WTC11 (cell line): Measurements from ENCODE around the gene MEIS3. TPM values are rescaled to one million over a fixed set of nuclear protein-coding genes. Genes with fewer than 3 reads are reported as not detected.
A peak's percentile ranks its signal among the peaks of the same experiment; 100 is the strongest.

ENCODE experiments used
- ATAC-seq: fragments of 200-7000 bp; cut with Tn5 transposase; 2 replicates; pipeline ENCODE4 v1.10.0; 2021; ENCODE audit warnings: mild to moderate bottlenecking, moderate library complexity
- CTCF ChIA-PET: fragments of 300-600 bp; sonication (Branson Sonifier 250); formaldehyde crosslinking; loops from one replicate; lab custom pipeline; 2021; ENCODE audit warnings: antibody characterized with exemption; lab: Charles Lee
- POLR2A ChIA-PET: fragments of 350-600 bp; sonication (Branson Sonifier 250); formaldehyde crosslinking; loops from one replicate; lab custom pipeline; 2021; ENCODE audit warnings: antibody characterized with exemption; lab: Charles Lee
- DNase-seq: peaks from one replicate; pipeline ENCODE4 v3.0.0; 2021; ENCODE audit warnings: low spot score
- H3K27ac Mint-ChIP-seq: 2 replicates; pipeline ENCODE4 v1.8.0; 2021; ENCODE audit warnings: mixed read lengths
- H3K27me3 Mint-ChIP-seq: 2 replicates; pipeline ENCODE4 v1.8.0; 2021; ENCODE audit warnings: low read depth, mild to moderate bottlenecking, moderate library complexity, mixed read lengths
- H3K36me3 Mint-ChIP-seq: 2 replicates; pipeline ENCODE4 v1.8.0; 2021; ENCODE audit warnings: mixed read lengths
- H3K4me1 Mint-ChIP-seq: 2 replicates; pipeline ENCODE4 v1.8.0; 2022; ENCODE audit warnings: mixed read lengths
- H3K4me3 Mint-ChIP-seq: 2 replicates; pipeline ENCODE4 v1.8.0; 2021; ENCODE audit warnings: mild to moderate bottlenecking, moderate library complexity, mixed read lengths
- H3K9me3 Mint-ChIP-seq: 2 replicates; pipeline ENCODE4 v1.8.0; 2021; ENCODE audit warnings: mixed read lengths
- FOXJ3 ChIP-seq: sonication (generic); formaldehyde crosslinking; IDR thresholded peaks from 2 replicates; pipeline ENCODE4 v1.9.0; 2021; ENCODE audit warnings: missing genetic modification reagents, mild to moderate bottlenecking, borderline replicate concordance
- GABPB1 ChIP-seq: sonication (generic); formaldehyde crosslinking; IDR thresholded peaks from 2 replicates; pipeline ENCODE4 v1.8.1; 2023; ENCODE audit warnings: mild to moderate bottlenecking, missing genetic modification reagents
- HMGA2 ChIP-seq: fragments of 250-450 bp; sonication (Bioruptor Pico); IDR thresholded peaks from 2 replicates; pipeline ENCODE4 v1.4.0; 2021; ENCODE audit warnings: mild to moderate bottlenecking, moderate library complexity
- JUN ChIP-seq: sonication (generic); formaldehyde crosslinking; IDR thresholded peaks from 2 replicates; pipeline ENCODE4 v1.8.0; 2023; ENCODE audit warnings: mild to moderate bottlenecking, missing genetic modification reagents
- MXD4 ChIP-seq: fragments of 250-450 bp; sonication (Bioruptor Pico); IDR thresholded peaks from 2 replicates; pipeline ENCODE4 v1.8.0; 2021; ENCODE audit warnings: mild to moderate bottlenecking, moderate library complexity, borderline replicate concordance
- NFATC4 ChIP-seq: fragments of 250-450 bp; sonication (Bioruptor Pico); IDR thresholded peaks from 2 replicates; pipeline ENCODE4 v1.9.0; 2021; ENCODE audit warnings: mild to moderate bottlenecking
- PRRX2 ChIP-seq: fragments of 250-450 bp; sonication (Bioruptor Pico); IDR thresholded peaks from 2 replicates; pipeline ENCODE4 v1.8.0; 2021; ENCODE audit warnings: mild to moderate bottlenecking
- SMAD4 ChIP-seq: sonication (generic); formaldehyde crosslinking; IDR thresholded peaks from 2 replicates; pipeline ENCODE4 v1.8.0; 2022; ENCODE audit warnings: mild to moderate bottlenecking, missing genetic modification reagents
- SOX15 ChIP-seq: fragments of 250-450 bp; sonication (Bioruptor Pico); IDR thresholded peaks from 2 replicates; pipeline ENCODE4 v1.9.0; 2021; ENCODE audit warnings: mild to moderate bottlenecking
- TCF7 ChIP-seq: sonication (generic); formaldehyde crosslinking; IDR thresholded peaks from 2 replicates; pipeline ENCODE4 v1.8.0; 2022; ENCODE audit warnings: mild to moderate bottlenecking, low read depth, missing genetic modification reagents, moderate library complexity
- TEAD1 ChIP-seq: sonication (generic); formaldehyde crosslinking; IDR thresholded peaks from 2 replicates; pipeline ENCODE4 v1.8.0; 2022; ENCODE audit warnings: mild to moderate bottlenecking, missing genetic modification reagents
- TEAD4 ChIP-seq: sonication (generic); formaldehyde crosslinking; IDR thresholded peaks from 2 replicates; pipeline ENCODE4 v1.8.0; 2022; ENCODE audit warnings: mild to moderate bottlenecking, missing genetic modification reagents
- ZNF121 ChIP-seq: sonication (generic); formaldehyde crosslinking; IDR thresholded peaks from 2 replicates; pipeline ENCODE4 v1.8.0; 2023; ENCODE audit warnings: missing genetic modification reagents
- ZNF138 ChIP-seq: sonication (generic); formaldehyde crosslinking; conservative IDR thresholded peaks from 2 replicates; pipeline ENCODE4 v1.8.1; 2022; ENCODE audit warnings: mild to moderate bottlenecking, moderate library complexity, missing genetic modification reagents
- ZNF396 ChIP-seq: fragments of 250-450 bp; sonication (Bioruptor Pico); IDR thresholded peaks from 2 replicates; pipeline ENCODE4 v1.8.0; 2021; ENCODE audit warnings: mild to moderate bottlenecking, moderate library complexity, borderline replicate concordance
- ZNF423 ChIP-seq: fragments of 250-450 bp; sonication (Bioruptor Pico); IDR thresholded peaks from 2 replicates; pipeline ENCODE4 v2.1.2; 2022; ENCODE audit warnings: mild to moderate bottlenecking, moderate library complexity
- total RNA-seq: library from RNA; stranded (reverse); gene quantifications from 3 replicates; pipeline ENCODE4 v1.2.3, GENCODE V29; 2021
- TF ChIP-seq, protein P1 (sequence below): sonication (generic); formaldehyde crosslinking; IDR thresholded peaks from 2 replicates; pipeline ENCODE4 v1.8.1; 2023; ENCODE audit warnings: mild to moderate bottlenecking, missing genetic modification reagents
- TF ChIP-seq, protein P2 (sequence below): sonication (generic); formaldehyde crosslinking; IDR thresholded peaks from 2 replicates; pipeline ENCODE4 v1.8.0; 2022; ENCODE audit warnings: mild to moderate bottlenecking, missing genetic modification reagents
- TF ChIP-seq, protein P3 (sequence below): sonication (generic); formaldehyde crosslinking; IDR thresholded peaks from 2 replicates; pipeline ENCODE4 v1.8.1; 2022; ENCODE audit warnings: low read depth, mild to moderate bottlenecking, moderate library complexity, missing genetic modification reagents, borderline replicate concordance
- TF ChIP-seq, protein P4 (sequence below): fragments of 250-450 bp; sonication (Bioruptor Pico); IDR thresholded peaks from 2 replicates; pipeline ENCODE4 v1.9.0; 2021; ENCODE audit warnings: mild to moderate bottlenecking, borderline replicate concordance
- TF ChIP-seq, protein P5 (sequence below): sonication (generic); formaldehyde crosslinking; IDR thresholded peaks from 2 replicates; pipeline ENCODE4 v1.8.1; 2023; ENCODE audit warnings: mild to moderate bottlenecking, missing genetic modification reagents, moderate library complexity
- TF ChIP-seq, protein P6 (sequence below): sonication (generic); formaldehyde crosslinking; IDR thresholded peaks from 2 replicates; pipeline ENCODE4 v1.8.1; 2023; ENCODE audit warnings: mild to moderate bottlenecking, missing genetic modification reagents, moderate library complexity

MEIS3 gene
- total RNA-seq, 1 experiment from 2014 or later: 38.5 TPM

DNA sequence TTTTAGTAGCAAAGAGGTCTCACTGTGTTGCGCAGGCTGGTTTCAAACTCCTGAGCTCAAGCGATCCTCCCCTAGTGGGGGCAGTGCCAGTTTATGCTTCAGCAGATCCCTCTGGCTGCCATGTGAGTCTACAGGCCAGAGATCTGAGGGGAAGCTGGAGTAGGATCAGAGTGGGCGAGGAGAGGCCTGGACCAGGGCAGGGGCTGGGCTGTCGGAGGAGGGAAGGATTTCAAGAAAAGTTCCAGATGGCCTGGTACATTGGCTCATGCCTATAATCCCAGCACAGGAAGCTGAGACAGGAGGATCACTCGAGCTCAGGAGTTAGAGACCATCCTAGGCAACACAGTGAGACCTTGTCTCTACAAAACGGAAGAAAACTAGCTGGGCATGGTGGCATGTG is 60.4 kb downstream of the MEIS3 start:
- Mint-ChIP-seq H3K4me1 (no peaks in the 10 kb centered on the region), H3K9me3 (no peaks in the 10 kb centered on the region), H3K4me3 (no peak overlapping the region), H3K27ac (no peak overlapping the region), H3K36me3 (peaks cover 85% of the 10 kb centered on the region), H3K27me3 (no peaks in the 10 kb centered on the region)
- ChIA-PET CTCF (interaction anchor here (1.7 kb wide), 1 partner anchor 10 kb away, joined by 9 read pairs; the partner anchor contains the start of gene DHX34), POLR2A (no interaction called here)
- DNase-seq: no peak
- no peak for ATAC-seq
- no peak for TF ChIP-seq TEAD1 (CRISPR knock-in tag)
- TF ChIP-seq, protein P1, sequence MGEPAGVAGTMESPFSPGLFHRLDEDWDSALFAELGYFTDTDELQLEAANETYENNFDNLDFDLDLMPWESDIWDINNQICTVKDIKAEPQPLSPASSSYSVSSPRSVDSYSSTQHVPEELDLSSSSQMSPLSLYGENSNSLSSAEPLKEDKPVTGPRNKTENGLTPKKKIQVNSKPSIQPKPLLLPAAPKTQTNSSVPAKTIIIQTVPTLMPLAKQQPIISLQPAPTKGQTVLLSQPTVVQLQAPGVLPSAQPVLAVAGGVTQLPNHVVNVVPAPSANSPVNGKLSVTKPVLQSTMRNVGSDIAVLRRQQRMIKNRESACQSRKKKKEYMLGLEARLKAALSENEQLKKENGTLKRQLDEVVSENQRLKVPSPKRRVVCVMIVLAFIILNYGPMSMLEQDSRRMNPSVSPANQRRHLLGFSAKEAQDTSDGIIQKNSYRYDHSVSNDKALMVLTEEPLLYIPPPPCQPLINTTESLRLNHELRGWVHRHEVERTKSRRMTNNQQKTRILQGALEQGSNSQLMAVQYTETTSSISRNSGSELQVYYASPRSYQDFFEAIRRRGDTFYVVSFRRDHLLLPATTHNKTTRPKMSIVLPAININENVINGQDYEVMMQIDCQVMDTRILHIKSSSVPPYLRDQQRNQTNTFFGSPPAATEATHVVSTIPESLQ (CRISPR knock-in tag): no peak
- TF ChIP-seq, protein P2, sequence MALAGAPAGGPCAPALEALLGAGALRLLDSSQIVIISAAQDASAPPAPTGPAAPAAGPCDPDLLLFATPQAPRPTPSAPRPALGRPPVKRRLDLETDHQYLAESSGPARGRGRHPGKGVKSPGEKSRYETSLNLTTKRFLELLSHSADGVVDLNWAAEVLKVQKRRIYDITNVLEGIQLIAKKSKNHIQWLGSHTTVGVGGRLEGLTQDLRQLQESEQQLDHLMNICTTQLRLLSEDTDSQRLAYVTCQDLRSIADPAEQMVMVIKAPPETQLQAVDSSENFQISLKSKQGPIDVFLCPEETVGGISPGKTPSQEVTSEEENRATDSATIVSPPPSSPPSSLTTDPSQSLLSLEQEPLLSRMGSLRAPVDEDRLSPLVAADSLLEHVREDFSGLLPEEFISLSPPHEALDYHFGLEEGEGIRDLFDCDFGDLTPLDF (CRISPR knock-in tag): no peak
- no peak for TF ChIP-seq FOXJ3 (CRISPR knock-in tag)
- TF ChIP-seq, protein P3, sequence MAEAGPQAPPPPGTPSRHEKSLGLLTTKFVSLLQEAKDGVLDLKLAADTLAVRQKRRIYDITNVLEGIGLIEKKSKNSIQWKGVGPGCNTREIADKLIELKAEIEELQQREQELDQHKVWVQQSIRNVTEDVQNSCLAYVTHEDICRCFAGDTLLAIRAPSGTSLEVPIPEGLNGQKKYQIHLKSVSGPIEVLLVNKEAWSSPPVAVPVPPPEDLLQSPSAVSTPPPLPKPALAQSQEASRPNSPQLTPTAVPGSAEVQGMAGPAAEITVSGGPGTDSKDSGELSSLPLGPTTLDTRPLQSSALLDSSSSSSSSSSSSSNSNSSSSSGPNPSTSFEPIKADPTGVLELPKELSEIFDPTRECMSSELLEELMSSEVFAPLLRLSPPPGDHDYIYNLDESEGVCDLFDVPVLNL (CRISPR knock-in tag): no peak
- TF ChIP-seq HMGA2 (CRISPR knock-in tag): no peak
- TF ChIP-seq, all 79 proteins: peak for 0

DNA sequence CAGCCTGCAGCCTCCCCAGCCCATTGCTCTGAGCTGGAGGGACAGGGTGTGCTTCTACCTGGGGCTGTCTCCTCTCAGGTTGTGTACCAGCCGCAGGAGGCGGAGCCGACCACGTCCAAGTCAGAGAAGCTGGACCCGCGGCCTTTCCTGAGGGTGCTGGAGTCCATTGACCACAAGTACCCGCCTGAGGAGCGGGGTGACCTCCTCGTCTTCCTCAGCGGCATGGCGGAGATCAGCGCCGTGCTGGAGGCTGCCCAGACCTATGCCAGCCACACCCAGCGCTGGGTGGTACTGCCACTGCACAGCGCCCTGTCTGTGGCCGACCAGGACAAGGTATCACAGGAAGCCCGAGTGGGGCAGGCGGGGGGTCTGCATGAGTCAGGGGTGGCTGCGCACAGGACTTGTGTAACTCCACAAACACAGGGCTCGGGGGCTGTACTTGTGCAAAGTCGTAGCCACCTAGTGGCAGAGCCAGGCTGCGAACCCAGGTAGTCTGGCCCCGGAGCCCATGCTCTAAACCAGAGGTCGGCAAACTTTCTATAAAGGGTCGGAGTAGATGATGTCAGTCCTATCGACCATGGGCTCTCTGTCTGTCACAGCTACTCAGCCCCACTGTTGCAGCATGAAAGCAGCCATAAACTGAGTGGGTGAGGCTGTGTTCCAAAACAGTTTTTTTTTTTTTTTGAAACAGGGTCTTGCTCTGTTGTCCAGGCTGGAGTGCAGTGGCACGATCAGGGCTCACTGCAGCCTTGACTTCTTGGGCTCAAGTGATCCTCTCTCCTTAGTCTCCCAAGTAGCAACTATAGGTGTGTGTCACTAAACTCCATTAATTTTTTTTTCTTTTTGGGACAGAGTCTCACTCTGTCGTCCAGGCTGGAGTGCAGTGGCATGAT is 61.3 kb downstream of the MEIS3 start:
- ChIA-PET CTCF (interaction anchor here (1.0 to 1.7 kb wide), 1 partner anchor 9 kb away, joined by 6 to 9 read pairs; the partner anchor contains the start of gene DHX34), POLR2A (no interaction called here)
- no peaks in the 10 kb centered on the region for H3K27me3 Mint-ChIP-seq
- no peaks in the 10 kb centered on the region for H3K9me3 Mint-ChIP-seq
- H3K36me3 Mint-ChIP-seq: peaks cover 89% of the 10 kb centered on the region
- H3K4me3 Mint-ChIP-seq: no peak overlapping the region
- peak; percentile 62 for DNase-seq
- H3K27ac Mint-ChIP-seq: no peak overlapping the region
- no peaks in the 10 kb centered on the region for H3K4me1 Mint-ChIP-seq
- TF ChIP-seq SOX15 (CRISPR knock-in tag) (no peak), ZNF121 (CRISPR knock-in tag) (peak; percentile 56; the same call in 1 of the 2 replicates), SMAD4 (CRISPR knock-in tag) (no peak)
- TF ChIP-seq, all 79 proteins: peak for 1
- peak; percentile 72 for ATAC-seq

DNA sequence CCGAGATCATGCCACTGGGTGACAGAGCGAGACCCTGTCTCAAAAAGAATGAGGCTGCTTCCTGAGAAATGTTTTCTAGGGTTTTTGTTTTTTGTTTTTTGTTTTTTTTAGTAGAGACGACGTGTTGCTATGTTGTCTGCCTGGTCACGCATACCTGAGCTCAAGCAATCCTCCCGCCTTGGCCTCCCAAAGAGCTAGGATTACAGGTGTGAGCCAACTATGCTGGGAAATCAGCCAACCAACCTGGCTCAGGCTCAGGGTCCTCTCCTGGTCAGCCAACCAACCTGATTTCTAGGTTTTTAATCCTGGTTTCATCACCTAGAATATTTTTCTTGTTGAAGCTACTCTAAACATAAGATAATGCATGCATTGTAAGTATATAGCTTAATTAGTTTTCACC is 62.4 kb downstream of the MEIS3 start:
- Mint-ChIP-seq H3K4me3 (no peak overlapping the region), H3K27ac (no peak overlapping the region), H3K27me3 (no peaks in the 10 kb centered on the region), H3K9me3 (no peaks in the 10 kb centered on the region), H3K36me3 (peaks cover 95% of the 10 kb centered on the region), H3K4me1 (peaks cover 2% of the 10 kb centered on the region; the same call in 1 of the 2 replicates)
- ChIA-PET CTCF (interaction anchor here (1.0 kb wide), 1 partner anchor 8 kb away, joined by 6 read pairs; the partner anchor contains the start of gene DHX34), POLR2A (no interaction called here)
- DNase-seq (no peak), ATAC-seq (no peak)
- TF ChIP-seq, protein P4, sequence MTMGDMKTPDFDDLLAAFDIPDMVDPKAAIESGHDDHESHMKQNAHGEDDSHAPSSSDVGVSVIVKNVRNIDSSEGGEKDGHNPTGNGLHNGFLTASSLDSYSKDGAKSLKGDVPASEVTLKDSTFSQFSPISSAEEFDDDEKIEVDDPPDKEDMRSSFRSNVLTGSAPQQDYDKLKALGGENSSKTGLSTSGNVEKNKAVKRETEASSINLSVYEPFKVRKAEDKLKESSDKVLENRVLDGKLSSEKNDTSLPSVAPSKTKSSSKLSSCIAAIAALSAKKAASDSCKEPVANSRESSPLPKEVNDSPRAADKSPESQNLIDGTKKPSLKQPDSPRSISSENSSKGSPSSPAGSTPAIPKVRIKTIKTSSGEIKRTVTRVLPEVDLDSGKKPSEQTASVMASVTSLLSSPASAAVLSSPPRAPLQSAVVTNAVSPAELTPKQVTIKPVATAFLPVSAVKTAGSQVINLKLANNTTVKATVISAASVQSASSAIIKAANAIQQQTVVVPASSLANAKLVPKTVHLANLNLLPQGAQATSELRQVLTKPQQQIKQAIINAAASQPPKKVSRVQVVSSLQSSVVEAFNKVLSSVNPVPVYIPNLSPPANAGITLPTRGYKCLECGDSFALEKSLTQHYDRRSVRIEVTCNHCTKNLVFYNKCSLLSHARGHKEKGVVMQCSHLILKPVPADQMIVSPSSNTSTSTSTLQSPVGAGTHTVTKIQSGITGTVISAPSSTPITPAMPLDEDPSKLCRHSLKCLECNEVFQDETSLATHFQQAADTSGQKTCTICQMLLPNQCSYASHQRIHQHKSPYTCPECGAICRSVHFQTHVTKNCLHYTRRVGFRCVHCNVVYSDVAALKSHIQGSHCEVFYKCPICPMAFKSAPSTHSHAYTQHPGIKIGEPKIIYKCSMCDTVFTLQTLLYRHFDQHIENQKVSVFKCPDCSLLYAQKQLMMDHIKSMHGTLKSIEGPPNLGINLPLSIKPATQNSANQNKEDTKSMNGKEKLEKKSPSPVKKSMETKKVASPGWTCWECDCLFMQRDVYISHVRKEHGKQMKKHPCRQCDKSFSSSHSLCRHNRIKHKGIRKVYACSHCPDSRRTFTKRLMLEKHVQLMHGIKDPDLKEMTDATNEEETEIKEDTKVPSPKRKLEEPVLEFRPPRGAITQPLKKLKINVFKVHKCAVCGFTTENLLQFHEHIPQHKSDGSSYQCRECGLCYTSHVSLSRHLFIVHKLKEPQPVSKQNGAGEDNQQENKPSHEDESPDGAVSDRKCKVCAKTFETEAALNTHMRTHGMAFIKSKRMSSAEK (CRISPR knock-in tag): no peak
- no peak for TF ChIP-seq JUN
- no peak for TF ChIP-seq TEAD4 (CRISPR knock-in tag)
- TF ChIP-seq ZNF138 (CRISPR knock-in tag): no peak
- TF ChIP-seq GABPB1 (CRISPR knock-in tag): no peak
- TF ChIP-seq PRRX2: no peak
- TF ChIP-seq, protein P5, sequence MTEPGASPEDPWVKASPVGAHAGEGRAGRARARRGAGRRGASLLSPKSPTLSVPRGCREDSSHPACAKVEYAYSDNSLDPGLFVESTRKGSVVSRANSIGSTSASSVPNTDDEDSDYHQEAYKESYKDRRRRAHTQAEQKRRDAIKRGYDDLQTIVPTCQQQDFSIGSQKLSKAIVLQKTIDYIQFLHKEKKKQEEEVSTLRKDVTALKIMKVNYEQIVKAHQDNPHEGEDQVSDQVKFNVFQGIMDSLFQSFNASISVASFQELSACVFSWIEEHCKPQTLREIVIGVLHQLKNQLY (CRISPR knock-in tag): no peak
- TF ChIP-seq ZNF423: no peak
- no peak for TF ChIP-seq ZNF396 (CRISPR knock-in tag)
- TF ChIP-seq, protein P6, sequence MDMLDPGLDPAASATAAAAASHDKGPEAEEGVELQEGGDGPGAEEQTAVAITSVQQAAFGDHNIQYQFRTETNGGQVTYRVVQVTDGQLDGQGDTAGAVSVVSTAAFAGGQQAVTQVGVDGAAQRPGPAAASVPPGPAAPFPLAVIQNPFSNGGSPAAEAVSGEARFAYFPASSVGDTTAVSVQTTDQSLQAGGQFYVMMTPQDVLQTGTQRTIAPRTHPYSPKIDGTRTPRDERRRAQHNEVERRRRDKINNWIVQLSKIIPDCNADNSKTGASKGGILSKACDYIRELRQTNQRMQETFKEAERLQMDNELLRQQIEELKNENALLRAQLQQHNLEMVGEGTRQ: no peak
- TF ChIP-seq NFATC4: no peak
- TF ChIP-seq MXD4: no peak
- no peak for TF ChIP-seq TCF7 (CRISPR knock-in tag)
